Fibroblast of upper back skin (primary cell): Measurements from ENCODE around the gene TMPRSS4.

ENCODE experiments used
- DNase-seq: peaks from one replicate; pipeline ENCODE4 v3.0.0-alpha.2; 2013

The TMPRSS4 gene

DNA sequence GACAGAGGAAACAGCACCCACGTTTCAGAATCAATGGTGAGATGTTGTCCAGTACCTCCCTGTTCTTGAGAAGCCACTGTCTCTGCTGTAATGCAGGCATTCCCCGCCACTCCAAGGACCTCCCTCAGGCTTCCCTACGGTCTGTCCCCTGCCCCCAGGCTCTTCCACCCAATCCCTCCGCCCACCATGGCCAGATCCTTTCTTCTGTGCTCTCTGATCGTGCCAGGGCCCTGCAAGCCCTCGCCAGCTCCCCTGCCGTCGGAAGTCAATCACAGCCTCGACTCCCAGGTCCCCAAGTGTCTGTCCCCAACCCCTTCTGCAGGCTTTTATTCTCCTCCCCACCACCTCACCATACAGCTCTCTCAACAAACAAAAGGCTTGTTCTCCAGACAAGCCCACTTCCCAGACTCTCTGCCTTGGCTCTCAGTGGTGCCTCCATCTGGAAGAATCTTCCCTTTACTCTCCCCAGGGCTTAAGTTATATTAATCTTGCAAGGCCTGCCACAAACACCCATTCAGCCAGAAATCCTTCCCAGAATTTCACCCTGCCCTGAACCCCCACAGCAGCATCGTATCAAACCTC is 62.1 kb downstream of the TMPRSS4 start:
- DNase-seq: no peak

DNA sequence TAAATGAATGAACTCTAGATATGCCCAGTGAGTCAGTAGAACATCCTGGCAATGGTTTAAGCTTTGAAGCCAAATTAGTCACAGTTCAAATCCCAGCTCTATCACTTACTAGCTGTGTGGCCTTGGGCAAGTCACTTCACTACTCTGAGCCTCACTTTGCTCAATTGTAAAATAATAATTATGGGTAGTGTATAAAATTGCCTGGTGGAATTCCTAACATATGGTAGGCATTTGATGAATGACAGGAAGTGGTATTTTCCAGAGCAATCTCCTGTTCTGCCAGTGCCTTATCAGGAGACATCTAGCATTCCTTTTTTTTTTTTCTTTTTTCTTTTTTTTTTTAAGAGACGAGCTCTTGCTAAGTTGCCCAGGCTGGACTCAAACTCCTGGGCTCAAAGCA is 62.7 kb downstream of the TMPRSS4 start:
- no peak for DNase-seq

GRCh38 chr11:118142081-118142480 is 65.2 kb downstream of the TMPRSS4 start:
- peak; percentile 4 for DNase-seq

DNA sequence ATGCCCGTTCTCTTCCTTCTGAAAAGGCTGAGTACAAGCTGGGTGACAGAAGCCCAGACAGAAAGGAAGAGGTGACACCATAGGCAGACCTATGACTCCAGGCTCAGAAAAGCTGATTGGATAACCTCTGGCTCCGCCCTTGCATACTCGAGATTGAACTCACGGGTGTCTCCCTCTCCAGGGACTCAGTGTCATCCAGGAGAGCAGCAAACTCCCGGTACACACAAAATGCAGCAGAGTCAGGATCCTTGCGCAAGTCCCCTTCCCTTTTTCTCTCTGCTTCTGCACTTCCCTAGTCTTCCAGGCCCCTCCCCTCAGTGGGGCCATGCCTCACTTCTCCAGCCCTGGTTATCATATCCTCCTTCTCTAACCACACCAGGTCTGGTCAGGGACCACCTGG is 65.9 kb downstream of the TMPRSS4 start:
- no peak for DNase-seq

- no peak for DNase-seq
These were observed 66.8 kb downstream of the TMPRSS4 start for GRCh38 chr11:118143661-118144185.

DNA sequence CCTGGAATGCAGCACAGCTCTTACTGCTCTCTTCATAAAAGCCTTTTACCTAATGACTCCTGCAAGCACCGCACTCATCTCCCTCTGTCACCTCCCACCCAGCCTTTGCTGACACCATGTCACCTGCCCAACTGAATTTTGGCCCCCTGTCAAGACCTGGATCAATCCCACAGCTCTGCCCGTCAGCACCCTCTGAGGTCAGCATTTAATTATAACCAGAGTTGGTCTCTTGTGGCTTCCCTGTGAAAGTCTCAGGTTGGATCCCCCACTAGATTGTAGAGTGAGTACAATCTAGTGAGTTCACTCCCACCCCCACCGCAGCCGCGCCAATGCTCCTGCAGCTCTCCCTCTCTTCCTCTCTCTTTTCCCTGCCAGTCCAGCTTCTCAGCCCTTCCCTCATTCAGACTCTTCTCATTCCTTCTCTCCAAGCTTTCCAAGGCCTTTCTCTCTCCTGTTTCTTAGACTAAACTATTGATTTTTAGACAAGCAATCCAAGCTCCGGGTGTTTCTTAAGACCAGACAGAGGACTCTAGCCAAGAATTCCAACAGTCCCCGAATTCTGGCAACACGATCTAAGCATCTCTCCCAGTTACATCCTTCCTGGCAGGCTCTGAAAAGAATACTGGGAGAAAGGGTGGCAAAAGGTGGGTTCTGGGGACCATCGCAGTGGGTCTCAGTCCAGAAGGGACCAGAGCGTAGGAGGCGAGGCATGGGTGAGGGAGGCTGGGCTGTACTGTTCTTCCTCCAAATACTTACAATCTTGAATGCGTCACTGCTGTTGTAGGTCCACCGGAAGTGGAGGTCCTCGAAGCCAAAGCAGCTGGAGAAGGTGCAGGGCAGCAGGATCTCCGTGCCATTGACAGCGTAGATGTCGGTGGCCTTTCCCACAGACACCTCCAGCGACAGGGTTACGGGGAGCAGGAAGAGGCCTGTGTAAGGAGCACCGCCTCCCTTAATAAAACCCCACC is 67.7 kb downstream of the TMPRSS4 start:
- no peak for DNase-seq

- DNase-seq: peak; percentile 53
These were observed 68.7 kb downstream of the TMPRSS4 start for GRCh38 chr11:118145285-118146227.

DNA sequence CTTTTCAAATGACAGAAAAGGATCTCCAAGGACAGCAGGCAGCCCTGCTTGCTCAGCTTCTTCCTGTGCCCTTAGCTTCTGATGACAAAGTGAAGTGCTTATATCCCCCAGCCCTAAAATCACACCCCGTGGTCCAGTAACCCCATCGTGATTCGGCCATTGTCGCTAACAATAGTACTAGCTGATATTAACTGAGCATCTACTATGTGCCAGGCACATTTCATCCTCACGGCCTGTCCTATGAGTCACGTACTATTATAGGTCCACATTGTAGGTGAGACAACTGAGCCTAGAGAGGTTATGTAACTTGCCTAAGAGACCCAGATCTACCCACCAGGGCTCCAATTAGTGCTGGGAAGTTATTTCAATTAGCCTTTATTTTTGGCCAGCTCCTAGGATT is 69.7 kb downstream of the TMPRSS4 start:
- DNase-seq: no peak

GRCh38 chr11:118147502-118147901 is 70.6 kb downstream of the TMPRSS4 start:
- no peak for DNase-seq

DNA sequence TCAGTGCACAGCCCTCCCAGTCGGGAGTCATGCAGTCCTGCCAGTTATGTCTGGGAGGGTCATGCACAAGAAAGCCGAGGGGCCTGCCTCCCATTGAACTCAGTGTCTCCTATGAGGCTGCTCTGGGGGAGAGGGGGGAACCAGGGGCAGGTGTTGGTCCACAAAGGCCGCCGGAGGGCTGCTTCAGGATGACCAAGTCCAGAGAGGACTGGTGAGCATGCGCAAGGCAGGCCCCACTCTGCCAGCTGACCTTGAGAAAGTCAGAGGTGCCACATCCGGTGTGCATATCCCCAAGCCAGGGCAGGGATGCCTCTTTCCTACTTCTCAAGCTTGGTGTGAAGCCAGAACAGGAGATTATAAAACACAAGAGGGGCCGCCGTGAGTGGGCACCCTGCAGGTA is 71.4 kb downstream of the TMPRSS4 start:
- no peak for DNase-seq

GRCh38 chr11:118148856-118149255 is 72.0 kb downstream of the TMPRSS4 start:
- peak; percentile 16 for DNase-seq

DNA sequence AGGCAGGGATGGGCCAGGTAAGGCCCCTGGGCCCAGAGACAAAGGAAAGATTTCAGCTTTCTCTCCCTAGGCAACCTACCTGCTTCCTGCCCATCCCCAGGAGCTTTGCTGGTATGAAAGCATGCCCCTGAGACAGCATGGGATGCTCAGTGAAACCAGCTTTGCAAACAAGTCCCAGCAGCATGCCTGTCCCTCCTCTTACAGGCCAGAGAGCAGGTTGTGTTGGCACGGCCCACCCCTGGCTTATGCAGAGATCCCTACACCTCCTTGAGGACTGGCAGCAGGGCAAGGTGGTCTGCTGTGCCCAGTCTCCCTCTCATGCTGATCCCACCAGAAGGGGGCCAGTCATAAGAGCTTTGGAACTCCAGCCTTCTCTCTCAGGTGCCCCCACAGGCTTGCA is 72.6 kb downstream of the TMPRSS4 start:
- no peak for DNase-seq

GRCh38 chr11:118151431-118151830 is 74.6 kb downstream of the TMPRSS4 start:
- peak; percentile 3 for DNase-seq

- no peak for DNase-seq
These were observed 75.2 kb downstream of the TMPRSS4 start for GRCh38 chr11:118152020-118152551.

DNA sequence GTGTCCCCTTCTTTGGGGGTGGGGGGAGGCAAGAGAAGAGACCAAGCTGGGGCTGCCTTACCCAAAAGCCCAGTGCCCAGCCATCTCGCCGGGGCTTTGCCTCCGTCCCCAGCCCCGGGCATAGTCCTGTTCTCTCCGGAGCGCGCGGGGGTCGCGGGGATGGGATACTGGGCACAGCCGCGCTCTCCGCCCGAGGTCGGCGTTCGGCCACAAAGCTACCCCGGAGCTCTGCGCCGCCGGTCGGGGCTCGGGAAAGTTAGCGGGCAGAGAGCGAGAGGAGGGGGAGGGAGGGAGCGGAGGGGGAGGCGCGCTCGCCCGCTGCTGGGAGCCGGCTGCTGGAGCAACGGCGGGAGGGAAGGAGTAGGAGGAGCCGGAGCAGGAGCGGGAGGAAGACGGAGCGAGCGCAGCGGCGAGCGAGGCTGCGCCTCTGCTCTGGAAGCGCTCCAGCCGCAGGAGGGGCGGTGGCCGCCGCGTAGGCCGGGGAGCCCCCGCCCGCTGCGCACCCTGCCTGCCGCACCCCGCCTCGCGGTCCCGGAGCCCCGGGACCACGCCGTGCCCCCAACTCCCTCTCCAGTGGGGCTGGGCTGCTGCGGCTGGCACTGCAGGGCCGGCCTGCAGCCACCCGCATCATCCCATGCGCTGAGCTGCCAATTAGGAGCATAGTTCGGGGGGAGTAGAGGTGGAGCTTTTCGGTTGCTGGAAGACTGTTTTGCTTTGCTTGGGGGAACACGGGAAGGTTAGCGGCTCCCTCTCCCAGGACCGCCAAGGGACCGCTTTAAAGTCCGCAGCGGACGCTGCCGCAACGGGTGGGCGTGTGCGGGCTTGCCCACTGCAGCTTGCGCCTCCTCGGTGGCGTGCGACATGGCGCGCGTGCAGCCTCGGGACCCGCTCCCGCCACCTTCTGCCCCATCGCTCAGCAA is 75.9 kb downstream of the TMPRSS4 start, which contains the start of gene SCN4B:
Gene SCN4B, minus strand, starts transcription at position 272 of the 920 bp plus-strand sequence. Its CDS starts 150 bp downstream, at position 122.
- peak; percentile 50 for DNase-seq

DNA sequence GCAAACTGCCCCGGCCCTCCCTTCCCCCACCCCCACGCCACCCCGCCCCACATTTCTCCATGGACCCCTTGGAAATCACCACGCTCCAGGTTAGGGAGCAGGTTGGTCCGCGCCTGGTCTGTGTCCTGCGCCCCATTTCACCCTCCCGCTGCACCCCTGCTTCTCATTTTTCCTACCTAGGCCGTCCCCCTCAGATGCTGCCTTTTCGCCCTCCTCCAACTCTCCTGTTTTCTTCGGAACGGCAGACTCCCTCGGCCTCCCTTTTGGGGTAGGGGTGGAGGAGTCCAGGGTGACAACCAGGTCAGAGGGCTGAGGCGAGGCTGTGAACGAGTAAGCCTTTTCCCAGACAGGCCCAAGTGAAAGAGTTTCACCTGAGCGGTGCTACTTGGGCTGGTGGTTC is 76.6 kb downstream of the TMPRSS4 start:
- DNase-seq: no peak

DNA sequence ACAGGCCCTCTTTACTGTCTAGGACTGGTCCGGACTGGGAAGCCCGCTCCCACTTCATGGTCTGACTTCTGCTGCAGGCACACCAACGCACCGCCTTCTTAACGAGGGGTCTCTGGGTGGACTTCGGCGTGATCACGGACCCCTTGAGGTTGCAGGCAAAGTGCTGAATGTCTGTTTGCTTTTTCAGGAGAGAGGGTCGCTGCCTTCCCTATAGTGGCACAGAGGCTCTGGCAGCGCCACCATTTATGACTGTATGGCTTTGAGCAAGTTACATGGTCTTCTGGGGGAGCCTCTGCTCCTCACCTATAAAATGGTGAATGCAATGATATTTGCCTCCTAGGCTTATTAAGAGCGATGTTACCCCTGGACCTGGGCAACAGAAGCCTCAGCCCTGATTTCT is 77.1 kb downstream of the TMPRSS4 start:
- no peak for DNase-seq

DNA sequence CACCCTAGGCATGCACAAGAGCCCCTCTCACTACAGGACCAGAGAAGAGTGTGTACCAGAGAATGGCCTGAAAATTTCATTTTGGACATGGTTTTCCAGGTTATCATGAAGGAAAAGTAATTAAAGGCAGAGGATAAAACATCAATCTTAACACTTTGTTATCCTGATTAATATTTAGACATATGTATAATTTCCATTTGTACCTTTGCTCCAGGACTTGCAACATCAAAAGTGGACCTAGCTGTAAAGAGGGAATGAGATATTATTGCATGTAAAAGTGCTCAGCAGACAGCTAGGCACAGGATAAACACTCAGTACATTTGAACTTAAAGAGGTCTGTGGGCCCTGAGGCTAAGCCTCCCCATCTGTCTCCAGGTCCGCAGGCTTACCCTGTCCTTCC is 77.8 kb downstream of the TMPRSS4 start:
- no peak for DNase-seq

DNA sequence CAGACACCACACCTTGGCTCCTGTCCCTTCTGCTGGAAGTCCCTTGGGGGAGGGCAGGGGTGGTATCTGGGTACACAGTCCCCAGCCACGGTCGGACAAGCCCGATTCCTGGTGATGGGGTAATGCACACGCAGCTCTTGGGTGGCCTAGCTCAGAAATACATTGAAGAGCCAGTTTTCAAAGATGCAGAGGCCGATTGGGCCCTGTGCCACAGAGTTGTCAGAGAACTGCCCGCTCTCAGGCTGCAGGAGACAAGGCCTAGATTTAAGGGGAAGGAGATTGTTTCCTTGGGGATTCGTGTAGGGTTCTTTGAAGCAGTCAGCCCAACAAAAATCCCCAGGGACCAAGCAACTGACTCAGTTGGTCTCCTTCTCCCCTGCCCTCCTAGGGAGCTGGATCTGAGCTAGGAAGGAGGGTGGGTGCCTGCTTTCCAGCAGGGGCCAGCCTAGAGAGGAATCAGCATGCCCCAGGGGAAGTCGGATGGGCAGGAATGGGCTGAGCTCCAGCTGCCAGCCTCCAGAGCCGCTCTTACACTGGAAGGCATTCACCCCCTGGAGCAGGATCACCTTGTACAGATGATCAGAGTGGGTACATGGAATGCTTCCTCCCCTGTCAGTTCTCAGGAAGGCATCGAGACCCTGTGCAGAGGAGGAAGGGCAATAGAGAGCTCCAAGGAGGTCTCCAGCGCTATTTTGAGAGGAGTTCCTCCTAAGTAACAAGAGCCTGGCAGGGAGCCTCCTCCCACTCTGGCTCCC is 79.1 kb downstream of the TMPRSS4 start:
- no peak for DNase-seq

GRCh38 chr11:118156531-118157185 is 79.8 kb downstream of the TMPRSS4 start:
- no peak for DNase-seq
